ACC112 (cell line): Measurements from ENCODE around the gene TRIM71.

Experiments
- H2AFZ ChIP-seq: fragments of 200-600 bp; sonication (generic); one replicate; pipeline ENCODE4 v1.6.0; 2017; ENCODE audit warnings: antibody characterized with exemption, low read length; ENCODE audit not compliant: unreplicated experiment
- H3K27ac ChIP-seq: fragments of 200-600 bp; sonication (generic); 2 replicates; pipeline ENCODE4 v1.5.1; 2014; ENCODE audit warnings: low read depth, mild to moderate bottlenecking, antibody characterized with exemption, low read length, moderate library complexity
- H3K27me3 ChIP-seq: fragments of 200-600 bp; sonication (generic); 2 replicates; pipeline ENCODE4 v1.6.1; 2014; ENCODE audit warnings: mild to moderate bottlenecking, antibody characterized with exemption, low read length, moderate library complexity, mixed read lengths; ENCODE audit not compliant: insufficient read depth
- H3K36me3 ChIP-seq: fragments of 200-600 bp; sonication (generic); 2 replicates; pipeline ENCODE4 v1.6.1; 2016; ENCODE audit warnings: mild to moderate bottlenecking, antibody characterized with exemption, low read length, moderate library complexity, mixed read lengths; ENCODE audit not compliant: insufficient read depth
- H3K4me1 ChIP-seq: fragments of 200-600 bp; sonication (generic); one replicate; pipeline ENCODE4 v1.6.1; 2016; ENCODE audit warnings: low read length, mixed read lengths; ENCODE audit not compliant: insufficient read depth, unreplicated experiment, control insufficient read depth
- H3K4me3 ChIP-seq: fragments of 200-600 bp; sonication (generic); 2 replicates; pipeline ENCODE4 v1.5.1; 2014; ENCODE audit warnings: mild to moderate bottlenecking, low read depth, low read length
- H3K79me2 ChIP-seq: fragments of 200-600 bp; sonication (generic); one replicate; pipeline ENCODE4 v1.6.0; 2016; ENCODE audit warnings: low read length; ENCODE audit not compliant: control insufficient read depth, unreplicated experiment, insufficient read depth

TRIM71 gene

DNA sequence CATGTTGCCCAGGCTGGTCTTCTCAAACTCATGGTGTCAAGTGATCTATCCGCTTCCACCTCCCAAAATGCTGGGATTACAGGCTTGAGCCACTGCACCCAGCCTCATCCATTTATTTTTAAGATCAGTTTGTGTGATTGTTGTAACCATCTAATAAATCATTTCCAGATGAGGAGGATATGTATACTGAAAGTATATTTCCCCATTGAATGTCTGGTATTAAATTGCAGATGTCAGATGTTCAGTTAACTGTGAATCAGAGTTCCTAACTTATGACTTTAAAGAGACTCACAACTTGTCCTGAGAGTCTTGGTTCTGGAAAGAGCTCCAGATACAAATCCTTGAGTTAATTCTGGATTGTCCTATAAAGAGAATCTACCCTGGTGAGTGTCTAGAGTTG lies 62.4 kb downstream of the TRIM71 start:
- H3K4me1 ChIP-seq = peaks cover 9% of the 10 kb centered on the region
- H3K36me3 ChIP-seq = no peaks in the 10 kb centered on the region
- H2AFZ ChIP-seq = no peak overlapping the region
- no peak overlapping the region for H3K4me3 ChIP-seq
- no peaks in the 10 kb centered on the region; the same call in 1 of the 2 replicates for H3K27me3 ChIP-seq
- H3K27ac ChIP-seq = no peak overlapping the region
- H3K79me2 ChIP-seq = no peaks in the 10 kb centered on the region

- no peaks in the 10 kb centered on the region for H3K79me2 ChIP-seq
Measured at GRCh38 chr3:32881624-32882023, 63.8 kb downstream of the TRIM71 start.

DNA sequence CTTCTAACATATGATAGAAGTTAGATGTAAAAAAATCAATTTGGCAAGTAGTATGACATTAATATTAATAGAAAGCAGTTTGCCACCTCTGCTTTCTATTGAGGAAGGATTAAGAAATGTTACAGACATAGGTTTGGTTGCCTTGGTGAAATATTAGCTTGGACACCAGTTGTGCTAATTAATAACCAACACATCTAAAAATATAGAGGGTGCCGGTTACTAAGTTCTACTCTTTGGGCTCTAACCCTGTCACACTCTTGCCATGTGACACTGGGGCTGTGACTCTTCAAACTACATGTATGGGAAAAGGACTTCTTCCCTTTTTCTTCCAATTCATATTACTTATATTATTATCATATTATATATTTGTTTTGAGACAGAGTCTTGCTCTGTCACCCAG lies 64.4 kb downstream of the TRIM71 start:
- no peaks in the 10 kb centered on the region for H3K36me3 ChIP-seq
- H3K4me1 ChIP-seq = no peaks in the 10 kb centered on the region
- H3K27me3 ChIP-seq = no peaks in the 10 kb centered on the region; the same call in 1 of the 2 replicates
- no peaks in the 10 kb centered on the region for H3K79me2 ChIP-seq
- H2AFZ ChIP-seq = no peak overlapping the region
- no peak overlapping the region for H3K4me3 ChIP-seq
- H3K27ac ChIP-seq = no peak overlapping the region

More at GRCh38 chr3:32881624-32882023, 63.8 kb downstream of the TRIM71 start:
- no peaks in the 10 kb centered on the region for H3K36me3 ChIP-seq
- H2AFZ ChIP-seq = no peak overlapping the region
- no peak overlapping the region for H3K27ac ChIP-seq
- no peaks in the 10 kb centered on the region for H3K4me1 ChIP-seq
- H3K4me3 ChIP-seq = no peak overlapping the region
- H3K27me3 ChIP-seq = no peaks in the 10 kb centered on the region; the same call in 1 of the 2 replicates

DNA sequence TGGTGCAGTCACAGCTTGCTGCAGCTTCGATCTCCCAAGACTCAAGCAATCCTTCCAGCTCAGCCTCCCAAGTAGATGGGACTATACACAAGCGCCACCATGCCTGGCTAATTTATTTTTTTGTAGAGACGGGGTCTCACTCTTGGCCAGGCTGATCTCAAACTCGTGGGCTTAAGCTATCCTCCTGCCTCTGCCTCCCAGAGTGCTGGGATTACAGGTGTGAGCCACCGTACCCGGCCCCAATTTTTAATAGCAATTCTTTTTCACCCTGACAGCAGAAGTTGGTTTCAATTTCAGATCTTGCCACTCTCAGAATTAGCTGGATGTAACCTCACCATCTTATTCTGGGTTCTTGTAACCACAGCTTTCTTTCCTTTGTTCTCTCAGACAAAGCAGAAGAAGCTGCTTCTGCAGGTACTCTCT lies 64.8 kb downstream of the TRIM71 start:
- Histone ChIP-seq H3K27ac (no peak overlapping the region), H2AFZ (no peak overlapping the region), H3K4me3 (no peak overlapping the region), H3K4me1 (no peaks in the 10 kb centered on the region), H3K27me3 (no peaks in the 10 kb centered on the region; the same call in 1 of the 2 replicates), H3K79me2 (no peaks in the 10 kb centered on the region), H3K36me3 (no peaks in the 10 kb centered on the region)

- no peak overlapping the region for H3K27ac ChIP-seq
Measured at GRCh38 chr3:32883817-32884216, 66.0 kb downstream of the TRIM71 start.

DNA sequence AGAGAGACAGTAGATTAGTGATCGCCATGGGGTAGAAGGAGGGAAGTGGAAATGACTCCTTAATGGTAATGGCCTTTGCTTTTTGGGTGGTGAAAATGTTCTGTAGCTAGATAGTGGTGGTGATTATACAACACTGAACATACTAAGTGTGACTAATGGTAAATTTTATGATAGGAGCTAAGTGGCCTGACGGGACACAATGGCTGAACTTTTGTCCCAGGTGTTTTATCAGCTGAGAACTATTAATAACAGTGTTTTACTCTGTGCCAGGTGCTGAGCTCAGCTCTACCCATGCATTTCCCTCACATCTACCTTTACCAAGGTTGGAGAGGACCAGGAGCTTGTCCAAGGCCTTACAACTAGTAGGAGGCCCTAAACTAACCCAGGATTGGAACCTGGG lies 66.8 kb downstream of the TRIM71 start:
- Histone ChIP-seq H3K4me3 (no peak overlapping the region), H3K4me1 (no peaks in the 10 kb centered on the region), H3K27ac (no peak overlapping the region), H3K79me2 (no peaks in the 10 kb centered on the region), H3K36me3 (no peaks in the 10 kb centered on the region), H3K27me3 (no peaks in the 10 kb centered on the region; the same call in 1 of the 2 replicates), H2AFZ (no peak overlapping the region)

More at GRCh38 chr3:32883817-32884216, 66.0 kb downstream of the TRIM71 start:
- no peaks in the 10 kb centered on the region for H3K4me1 ChIP-seq
- H3K79me2 ChIP-seq = no peaks in the 10 kb centered on the region
- H3K36me3 ChIP-seq = no peaks in the 10 kb centered on the region
- H2AFZ ChIP-seq = no peak overlapping the region
- H3K27me3 ChIP-seq = no peaks in the 10 kb centered on the region; the same call in 1 of the 2 replicates
- H3K4me3 ChIP-seq = no peak overlapping the region

DNA sequence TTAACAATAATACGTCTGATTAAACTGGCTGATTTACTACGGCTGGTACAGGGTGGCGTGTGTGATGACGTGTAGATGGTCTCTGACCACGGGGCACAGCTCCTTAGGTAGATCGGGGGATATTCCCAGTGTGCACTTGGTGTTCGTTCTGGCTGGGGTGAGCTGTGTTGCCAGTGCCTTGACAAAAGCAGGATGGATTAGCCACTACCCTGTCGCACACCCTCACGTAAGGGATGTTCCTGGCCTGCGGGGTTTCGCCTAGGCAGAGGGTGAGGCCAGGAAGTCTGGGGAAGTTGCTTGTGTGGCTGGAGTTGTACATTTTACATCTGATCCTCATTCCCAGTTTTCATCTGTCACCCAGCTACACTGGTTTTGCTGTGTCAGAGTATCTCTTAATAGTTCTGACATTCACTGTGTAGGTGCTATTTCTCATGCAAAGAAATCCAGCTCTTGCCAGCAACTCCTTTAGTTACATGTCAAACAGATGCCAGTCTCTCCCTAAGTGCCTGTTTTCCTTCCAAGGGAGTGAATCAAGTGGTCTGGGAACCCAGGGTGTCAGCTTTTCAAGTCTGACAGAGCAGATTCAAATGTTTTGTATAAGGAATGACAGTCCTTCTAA lies 67.6 kb downstream of the TRIM71 start:
- no peaks in the 10 kb centered on the region for H3K79me2 ChIP-seq
- H3K36me3 ChIP-seq = no peaks in the 10 kb centered on the region

GRCh38 chr3:32886296-32886695 lies 68.5 kb downstream of the TRIM71 start:
- H3K27ac ChIP-seq = no peak overlapping the region
- H2AFZ ChIP-seq = no peak overlapping the region
- no peaks in the 10 kb centered on the region for H3K36me3 ChIP-seq
- H3K27me3 ChIP-seq = no peaks in the 10 kb centered on the region; the same call in 1 of the 2 replicates
- H3K4me1 ChIP-seq = no peaks in the 10 kb centered on the region
- H3K4me3 ChIP-seq = no peak overlapping the region
- H3K79me2 ChIP-seq = no peaks in the 10 kb centered on the region

More for the DNA sequence above, 67.6 kb downstream of the TRIM71 start:
- Histone ChIP-seq H3K4me3 (no peak overlapping the region), H3K4me1 (no peaks in the 10 kb centered on the region), H3K27ac (no peak overlapping the region), H3K27me3 (no peaks in the 10 kb centered on the region; the same call in 1 of the 2 replicates), H2AFZ (no peak overlapping the region)

GRCh38 chr3:32886911-32887310 lies 69.1 kb downstream of the TRIM71 start:
- no peak overlapping the region for H3K4me3 ChIP-seq
- no peak overlapping the region for H3K27ac ChIP-seq
- no peaks in the 10 kb centered on the region for H3K79me2 ChIP-seq
- H3K36me3 ChIP-seq = no peaks in the 10 kb centered on the region
- H3K4me1 ChIP-seq = no peaks in the 10 kb centered on the region
- H2AFZ ChIP-seq = no peak overlapping the region
- H3K27me3 ChIP-seq = no peaks in the 10 kb centered on the region; the same call in 1 of the 2 replicates

GRCh38 chr3:32888739-32889138 lies 70.9 kb downstream of the TRIM71 start:
- no peaks in the 10 kb centered on the region for H3K36me3 ChIP-seq
- H2AFZ ChIP-seq = no peak overlapping the region
- H3K79me2 ChIP-seq = no peaks in the 10 kb centered on the region
- H3K4me1 ChIP-seq = no peaks in the 10 kb centered on the region
- no peak overlapping the region for H3K4me3 ChIP-seq
- H3K27ac ChIP-seq = no peak overlapping the region
- H3K27me3 ChIP-seq = peaks cover 16% of the 10 kb centered on the region
